Thyroid gland (tissue), 4 donors: ENCODE measurements around the gene IFI44L. TPM values are rescaled to one million over a fixed set of nuclear protein-coding genes. Genes with fewer than 3 reads are reported as not detected.

Experiments
- DNase-seq, 2 donors: peaks; one replicate each; pipeline ENCODE4 v3.0.0-alpha.2; 2019
- H3K27ac ChIP-seq, 3 donors: fragments of 200-600 bp; sonication (generic); 1 replicate in 2 of 3; 2 replicates in 1 of 3; pipeline ENCODE4 v1.5.1; 2016 to 2019; ENCODE audit warnings: mild to moderate bottlenecking in 1 of 3, moderate library complexity in 1 of 3
- H3K27me3 ChIP-seq: fragments of 200-600 bp; sonication (generic); one replicate; pipeline ENCODE4 v1.5.1; 2019
- H3K36me3 ChIP-seq, 2 donors: fragments of 200-600 bp; sonication (generic); one replicate each; pipeline ENCODE4 v1.5.1; 2016 to 2019
- H3K4me1 ChIP-seq, 2 donors: fragments of 200-600 bp; sonication (generic); one replicate each; pipeline ENCODE4 v1.5.1; 2017 to 2019
- H3K4me3 ChIP-seq, 3 donors: fragments of 200-600 bp; sonication (generic); replicated peaks in 1 of 3; 1 replicate in 2 of 3; 2 replicates in 1 of 3; pipeline ENCODE4 v1.5.1; 2016; ENCODE audit warnings: mild to moderate bottlenecking in 1 of 3
- H3K9me3 ChIP-seq: fragments of 200-600 bp; sonication (generic); one replicate; pipeline ENCODE4 v1.5.1; 2017
- CTCF ChIP-seq, 6 experiments: fragments of 200-600 bp in 3 of 6; fragments of 450-650 bp in 3 of 6; sonication (generic) in 3 of 6; IDR thresholded peaks; one replicate each; pipeline ENCODE4 v1.5.1; 2016 to 2019; ENCODE audit warnings: antibody characterized with exemption in 6 of 6, mild to moderate bottlenecking in 2 of 6, inconsistent platforms in 1 of 6, moderate library complexity in 1 of 6
- POLR2A ChIP-seq, 2 donors: fragments of 450-650 bp; IDR thresholded peaks; one replicate each; pipeline ENCODE4 v1.6.1; 2017; ENCODE audit warnings: antibody characterized with exemption in 2 of 2, mild to moderate bottlenecking in 2 of 2, moderate library complexity in 1 of 2
- WGBS, 2 donors: methylation state at CpG; one replicate each; pipeline ENCODE4 v1.1.5; 2017; 5-methylcytosine and 5-hydroxymethylcytosine counted together
- intact Hi-C: fragments of 100-400 bp; cut with DNase I; formaldehyde crosslinking; loops from one replicate; pipeline ENCODE4 v1.15.1; 2023
- total RNA-seq, 4 donors: library from RNA; depleted of rRNA; stranded (reverse); fragments of >200 nt; gene quantifications; one replicate each; pipeline ENCODE4 v1.2.3, GENCODE V29; 2016

The IFI44L gene
- total RNA-seq, 4 donors from 2014 or later = 8.1 to 22.9 (median 12.2) TPM

GRCh38 chr1:78587211-78587610, 33.0 kb upstream of the IFI44L start:
- DNase-seq = no peak
- no peaks in the 10 kb centered on the region for H3K4me1 ChIP-seq
- H3K27me3 ChIP-seq = no peaks in the 10 kb centered on the region
- no peak for TF ChIP-seq CTCF (IDR thresholded peaks at IDR 0.05)
- no peak for TF ChIP-seq POLR2A (IDR thresholded peaks at IDR 0.05)
- H3K4me3 ChIP-seq = no peak overlapping the region
- intact Hi-C loops = no loop called here
- H3K27ac ChIP-seq = no peak overlapping the region
- no peaks in the 10 kb centered on the region for H3K36me3 ChIP-seq
- H3K9me3 ChIP-seq = no peaks in the 10 kb centered on the region
- 85 to 94% methylated on average over 1 of the region's 1 CpG for WGBS, 2 donors

- Histone ChIP-seq H3K36me3 (no peaks in the 10 kb centered on the region), H3K27me3 (no peaks in the 10 kb centered on the region), H3K4me1 (no peaks in the 10 kb centered on the region), H3K27ac (no peak overlapping the region), H3K4me3 (no peak overlapping the region), H3K9me3 (no peaks in the 10 kb centered on the region)
- TF ChIP-seq CTCF (IDR thresholded peaks at IDR 0.05) = no peak
- TF ChIP-seq POLR2A (IDR thresholded peaks at IDR 0.05) = no peak
- intact Hi-C loops = no loop called here
- DNase-seq = no peak
- 68 to 72% methylated on average over 4 of the region's 4 CpGs for WGBS, 2 donors
Measured at GRCh38 chr1:78591971-78592370, 28.3 kb upstream of the IFI44L start.

GRCh38 chr1:78599294-78599693, 21.0 kb upstream of the IFI44L start:
- no peak for DNase-seq
- no peaks in the 10 kb centered on the region for H3K27me3 ChIP-seq
- H3K4me3 ChIP-seq = no peak overlapping the region
- no peaks in the 10 kb centered on the region for H3K9me3 ChIP-seq
- intact Hi-C loops = no loop called here
- H3K36me3 ChIP-seq = no peaks in the 10 kb centered on the region
- H3K4me1 ChIP-seq = no peaks in the 10 kb centered on the region
- WGBS, 2 donors = 70 to 91% methylated on average over 4 of the region's 4 CpGs
- H3K27ac ChIP-seq = no peak overlapping the region
- TF ChIP-seq POLR2A (IDR thresholded peaks at IDR 0.05) (no peak), CTCF (IDR thresholded peaks at IDR 0.05) (no peak)

- Histone ChIP-seq H3K9me3 (no peaks in the 10 kb centered on the region), H3K36me3 (no peaks in the 10 kb centered on the region), H3K4me1 (no peaks in the 10 kb centered on the region), H3K4me3 (no peak overlapping the region), H3K27me3 (no peaks in the 10 kb centered on the region), H3K27ac (no peak overlapping the region)
- no peak for TF ChIP-seq CTCF (IDR thresholded peaks at IDR 0.05)
- no peak for TF ChIP-seq POLR2A (IDR thresholded peaks at IDR 0.05)
- DNase-seq = no peak
- WGBS, 2 donors = 65 to 80% methylated on average over 1 of the region's 1 CpG
- intact Hi-C loops = loop anchor here (5.0 kb wide), 1 partner anchor 469 kb away; no protein-coding TSS in a partner anchor
Measured at GRCh38 chr1:78601068-78601467, 19.2 kb upstream of the IFI44L start.

GRCh38 chr1:78603206-78603605, 17.0 kb upstream of the IFI44L start:
- intact Hi-C loops = loop anchor here (5.0 kb wide), 1 partner anchor 471 kb away; no protein-coding TSS in a partner anchor
- 88 to 96% methylated on average over 1 of the region's 1 CpG for WGBS, 2 donors
- TF ChIP-seq POLR2A (IDR thresholded peaks at IDR 0.05) (no peak), CTCF (IDR thresholded peaks at IDR 0.05) (no peak)
- no peak overlapping the region for H3K27ac ChIP-seq
- peaks cover 0 to 3% of the 10 kb centered on the region in 2 donors for H3K4me1 ChIP-seq
- H3K9me3 ChIP-seq = no peaks in the 10 kb centered on the region
- H3K27me3 ChIP-seq = no peaks in the 10 kb centered on the region
- no peak for DNase-seq
- no peak overlapping the region for H3K4me3 ChIP-seq
- no peaks in the 10 kb centered on the region for H3K36me3 ChIP-seq
